HG02571 (cell line): ENCODE data around the gene CDA.

ENCODE experiments used
- ATAC-seq: cut with Tn5 transposase; IDR thresholded peaks from one replicate; pipeline ENCODE4 v1.9.1; 2021; ENCODE audit warnings: mild to moderate bottlenecking, moderate library complexity; ENCODE audit not compliant: unreplicated experiment

CDA gene

DNA sequence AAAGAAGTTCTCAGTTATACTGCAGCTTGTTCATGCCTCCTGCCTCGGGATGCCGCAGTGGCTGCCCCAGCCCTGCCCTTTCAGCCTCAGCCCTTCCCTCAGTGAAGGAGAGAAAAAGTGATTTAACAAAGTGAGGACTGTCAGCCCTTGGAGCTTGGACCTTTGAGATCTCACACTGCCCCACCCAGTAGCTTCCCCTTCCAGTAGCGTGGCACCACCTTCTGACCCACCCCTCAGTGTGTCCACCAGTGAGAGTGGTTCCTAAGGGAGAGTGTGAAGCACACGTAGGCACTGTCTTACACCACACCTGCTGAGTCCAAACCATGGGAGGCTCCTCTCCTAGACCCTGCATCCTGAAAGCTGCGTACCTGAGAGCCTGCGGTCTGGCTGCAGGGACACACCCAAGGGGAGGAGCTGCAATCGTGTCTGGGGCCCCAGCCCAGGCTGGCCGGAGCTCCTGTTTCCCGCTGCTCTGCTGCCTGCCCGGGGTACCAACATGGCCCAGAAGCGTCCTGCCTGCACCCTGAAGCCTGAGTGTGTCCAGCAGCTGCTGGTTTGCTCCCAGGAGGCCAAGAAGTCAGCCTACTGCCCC lies at the start of gene CDA:
TSS of gene CDA (plus strand) at position 464 of the 592 bp plus-strand sequence. CDS start at position 497, 33 bp downstream.
- no peak for ATAC-seq

GRCh38 chr1:20540281-20540680 lies 48.6 kb upstream of the CDA start:
- no peak for ATAC-seq

DNA sequence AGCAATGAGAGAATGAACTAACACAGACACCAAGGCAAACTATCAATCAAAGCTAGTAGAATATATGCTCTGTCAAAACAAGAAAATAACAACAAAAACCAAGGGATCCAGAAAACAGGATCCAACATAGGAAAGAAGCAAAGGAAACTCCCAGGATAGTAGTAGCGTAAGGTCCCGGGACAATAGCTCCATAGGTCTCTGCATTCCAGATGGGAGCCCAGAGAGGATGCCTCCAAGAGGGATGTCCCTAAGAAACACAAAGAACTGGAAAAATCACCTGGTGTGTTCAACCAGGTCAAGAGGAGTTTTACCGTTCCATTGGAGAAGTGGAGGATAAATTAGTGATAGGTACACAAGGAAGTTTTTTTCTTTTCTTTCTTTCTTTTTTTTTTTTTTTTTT lies 42.3 kb upstream of the CDA start:
- no peak for ATAC-seq

DNA sequence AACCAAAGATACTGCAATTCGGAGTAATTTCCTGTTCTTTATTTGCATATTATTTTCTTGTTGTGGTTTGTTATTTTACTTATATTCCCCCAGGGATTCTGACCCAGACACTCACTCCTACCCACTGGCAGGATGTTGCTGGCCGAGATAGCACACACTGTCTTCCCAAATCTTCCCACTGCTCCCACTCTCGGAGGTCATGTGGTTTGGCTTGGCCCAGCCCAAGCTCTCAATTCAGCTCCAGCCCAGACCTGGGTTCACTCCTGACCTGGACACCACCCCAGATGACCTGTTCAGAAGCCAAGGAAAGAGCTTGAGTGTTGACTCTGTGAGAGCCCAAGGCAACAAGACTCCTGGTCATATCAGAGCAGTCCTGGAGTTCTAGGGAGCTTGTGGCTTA lies 37.7 kb upstream of the CDA start:
- ATAC-seq = no peak

DNA sequence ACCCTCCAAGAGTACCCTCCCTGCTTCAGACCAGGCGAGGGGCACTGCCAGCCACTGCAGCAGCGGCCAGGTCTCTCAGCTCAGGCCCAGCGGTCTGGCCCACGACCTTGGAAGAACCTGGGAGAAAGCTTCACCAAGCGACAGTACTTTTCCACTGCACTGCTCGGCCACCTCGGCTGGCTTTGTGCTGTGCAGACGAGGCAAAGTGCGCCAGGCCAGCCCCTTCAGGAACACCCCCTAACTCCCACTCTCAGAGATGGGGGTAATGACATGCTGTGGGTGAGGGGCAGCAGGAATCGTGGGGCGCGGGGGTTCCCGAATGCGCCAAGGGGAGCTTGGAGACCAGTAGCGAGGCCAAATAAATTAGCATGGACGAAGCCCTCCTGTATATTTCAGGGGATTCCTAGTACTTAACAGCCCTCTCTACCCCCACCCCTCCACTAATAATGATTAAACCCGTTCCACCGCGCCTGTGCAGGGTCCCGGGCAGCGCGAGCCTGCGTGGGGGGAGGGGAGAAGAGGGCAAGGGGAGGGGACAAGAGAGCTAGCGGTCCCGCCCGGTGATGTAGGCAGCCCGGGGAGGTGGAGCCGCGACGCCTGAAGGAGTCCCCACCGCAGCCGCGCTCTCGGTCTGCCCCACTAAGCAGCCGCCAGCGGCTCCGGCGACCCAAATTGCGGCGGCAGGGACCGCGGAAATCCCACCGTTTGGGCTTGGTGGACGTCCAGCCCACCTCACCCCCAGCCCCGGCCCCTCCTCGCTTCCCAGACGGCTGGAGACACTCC lies 36.8 kb upstream of the CDA start, which contains the start of gene FAM43B:
TSS of gene FAM43B (plus strand) at position 629 of the 783 bp plus-strand sequence. CDS start 401 bp downstream, outside the sequence.
- no peak for ATAC-seq

GRCh38 chr1:20552728-20553445 lies 36.0 kb upstream of the CDA start:
- ATAC-seq = no peak

GRCh38 chr1:20555025-20555757 lies 33.7 kb upstream of the CDA start:
- no peak for ATAC-seq

- no peak for ATAC-seq
Observed at GRCh38 chr1:20555758-20556120, 33.2 kb upstream of the CDA start.

DNA sequence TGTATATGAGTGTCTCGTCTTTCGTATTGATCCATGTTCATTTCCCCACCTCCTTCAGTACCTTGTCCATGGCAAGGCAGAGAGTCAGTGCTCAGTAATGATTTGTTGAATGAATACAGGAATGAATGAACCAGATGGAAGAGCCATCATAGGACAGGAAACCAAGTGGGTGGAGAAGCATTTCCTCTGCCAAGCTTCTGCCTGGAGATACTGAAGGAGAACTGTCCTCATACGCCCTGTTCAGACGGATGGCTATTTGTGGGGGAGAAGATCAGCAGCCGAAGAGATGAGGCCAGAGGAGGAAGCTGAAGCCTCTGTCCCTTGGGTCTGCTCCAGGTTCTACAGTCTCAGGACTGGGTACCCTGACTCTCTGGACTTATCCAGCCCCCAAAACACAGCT lies 30.7 kb upstream of the CDA start:
- no peak for ATAC-seq

DNA sequence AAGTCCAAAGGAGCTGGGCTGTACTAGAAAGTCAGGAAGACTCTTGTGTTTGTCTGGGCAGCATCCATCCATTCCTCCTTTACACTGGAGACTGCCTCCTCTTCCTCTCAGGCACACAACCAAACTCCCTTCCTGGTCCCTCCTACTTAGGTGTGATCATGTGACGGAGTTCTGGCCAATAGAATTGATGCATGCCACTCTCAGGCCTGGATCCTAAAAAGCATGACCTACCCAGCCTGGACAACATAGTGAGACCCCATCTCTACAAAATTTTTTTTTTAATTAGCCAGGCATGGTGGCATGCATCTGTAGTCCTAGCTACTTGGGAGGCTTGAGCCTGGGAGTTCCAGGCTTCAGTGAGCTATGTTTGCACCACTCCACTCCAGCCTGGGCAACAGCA lies 27.9 kb upstream of the CDA start:
- no peak for ATAC-seq

GRCh38 chr1:20565234-20565633 lies 23.7 kb upstream of the CDA start:
- no peak for ATAC-seq

DNA sequence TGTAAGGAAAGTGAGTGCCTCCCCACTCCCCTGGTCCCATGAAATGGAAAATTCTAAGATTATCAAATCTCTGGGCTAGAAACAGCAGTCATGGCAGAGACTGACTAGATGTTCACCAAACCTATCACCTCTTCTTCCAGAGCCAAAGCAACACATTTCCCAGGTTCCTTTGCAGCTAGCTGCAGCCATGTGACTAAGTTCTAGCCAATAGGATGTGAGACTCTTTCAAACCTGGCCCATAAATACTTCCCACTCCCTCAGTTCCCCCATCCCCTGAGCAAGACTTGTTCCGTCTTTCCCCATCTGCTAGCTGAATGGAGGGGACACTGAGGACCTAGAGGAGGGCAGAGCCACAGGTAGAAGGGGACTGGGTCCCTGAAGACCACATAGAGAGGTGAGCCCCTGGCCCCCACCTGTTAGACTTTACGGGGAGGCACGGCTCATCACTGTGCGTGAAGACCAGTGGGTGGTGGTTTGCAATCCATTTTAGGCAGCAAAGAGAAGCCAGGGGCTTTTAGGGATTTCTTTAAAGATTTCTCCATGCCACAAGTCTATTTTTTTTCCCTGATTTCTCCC lies 19.3 kb upstream of the CDA start:
- ATAC-seq = no peak

DNA sequence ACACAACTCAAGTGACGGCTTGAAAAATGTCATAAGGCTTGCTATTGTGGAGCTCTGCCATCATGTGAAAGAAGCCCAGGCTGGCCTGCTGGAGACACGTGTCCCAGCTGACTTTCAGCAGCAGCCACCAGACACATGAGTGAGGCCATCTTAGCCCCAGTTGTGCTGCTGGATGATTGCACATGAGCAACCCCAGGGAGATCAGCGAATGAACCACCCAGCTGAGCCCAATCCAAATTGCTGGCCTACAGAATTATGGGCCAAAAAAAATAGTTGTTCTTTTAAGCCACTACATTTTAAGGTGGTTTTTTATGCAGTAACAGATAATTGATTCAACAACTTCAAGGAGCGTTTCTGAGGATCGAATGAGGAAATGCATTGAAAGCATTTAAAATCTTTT lies 17.5 kb upstream of the CDA start:
- no peak for ATAC-seq

DNA sequence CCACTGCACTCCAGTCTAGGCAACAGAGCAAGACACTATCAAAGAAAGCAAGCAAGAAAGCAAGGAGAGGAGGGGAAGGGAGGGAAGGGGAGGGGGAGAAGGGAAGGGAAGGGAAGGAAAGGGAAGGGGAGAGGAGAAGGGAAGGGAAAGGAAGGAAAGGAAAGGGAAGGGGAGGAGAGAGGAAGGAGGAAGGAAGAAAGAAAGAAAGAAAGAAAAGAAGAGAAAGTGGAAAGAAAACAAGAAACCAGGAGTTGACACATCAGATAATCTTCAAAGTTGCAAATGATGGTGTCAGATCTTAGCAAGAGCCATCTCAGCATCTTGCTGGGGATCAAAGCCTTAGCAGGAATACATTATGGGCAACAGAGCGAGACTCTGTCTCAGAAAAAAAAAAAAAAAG lies 14.9 kb upstream of the CDA start:
- ATAC-seq = no peak

- ATAC-seq = no peak
Observed at GRCh38 chr1:20574686-20575540, 14.0 kb upstream of the CDA start.

- no peak for ATAC-seq
Observed at GRCh38 chr1:20575541-20576336, 13.2 kb upstream of the CDA start.

- ATAC-seq = no peak
Observed at GRCh38 chr1:20578062-20578461, 10.8 kb upstream of the CDA start.

DNA sequence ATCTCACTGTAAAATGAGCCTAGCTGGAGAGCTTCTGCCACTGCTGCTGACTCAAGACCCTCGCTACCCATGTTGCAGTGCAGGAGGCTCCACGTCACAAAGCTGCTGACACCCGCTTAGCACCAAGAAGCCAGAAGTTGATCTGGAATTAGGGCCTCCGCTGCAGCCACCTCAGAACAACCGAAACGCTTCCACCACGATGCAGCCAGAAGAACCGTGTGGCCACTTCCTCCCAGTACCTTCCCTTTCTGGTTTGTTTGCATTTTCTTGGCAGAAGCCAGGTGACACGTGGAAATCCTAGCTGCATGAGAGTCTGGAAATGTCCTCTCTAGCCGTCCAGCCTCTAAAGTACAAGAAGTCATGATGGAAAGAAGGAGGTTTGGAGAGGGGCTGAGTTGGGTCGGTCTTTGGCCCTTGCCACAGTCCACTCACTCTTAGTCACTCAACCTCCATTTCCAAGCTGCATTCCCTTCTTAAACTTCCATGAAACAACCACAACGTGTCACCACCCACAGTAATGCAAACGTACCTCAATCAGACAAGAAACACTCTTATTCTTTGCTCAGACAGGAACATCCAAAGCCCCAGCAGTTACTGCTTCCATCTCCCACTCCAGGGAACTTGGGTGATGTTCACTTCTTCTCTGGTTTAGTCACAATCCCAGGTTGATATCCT lies 10.0 kb upstream of the CDA start:
- ATAC-seq = no peak

DNA sequence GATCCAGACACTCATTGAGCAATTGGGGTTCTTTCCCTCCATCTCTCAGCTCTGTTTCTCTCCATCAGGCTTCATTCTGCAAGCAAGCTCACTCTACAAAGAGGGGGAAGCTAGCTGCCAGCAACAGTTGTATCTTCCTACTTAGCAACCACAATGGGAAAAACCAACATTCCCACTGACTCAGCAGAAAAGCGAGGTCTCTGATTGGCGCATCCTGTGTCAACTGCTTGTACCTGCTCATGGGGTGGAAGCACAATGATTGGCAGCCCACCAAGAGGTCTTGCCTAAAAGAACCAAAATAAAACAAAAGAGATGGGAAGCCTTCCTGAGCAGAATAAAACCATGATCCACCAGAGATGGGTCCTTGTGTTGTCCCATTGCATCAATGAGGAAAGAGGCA lies 4.0 kb upstream of the CDA start:
- ATAC-seq = no peak
